Medulla oblongata (tissue), 1 donor: Measurements from ENCODE around the gene CWC27.
A peak's percentile ranks its signal among the peaks of the same experiment; 100 is the strongest.
"Not testable (repeated sequence)": the region's sequence is repeated elsewhere in the genome, so short reads cannot be mapped to it uniquely, and the experiment has no call there.

Experiments
- DNase-seq: peaks from one replicate; pipeline ENCODE4 v3.0.0-alpha.2; 2015; ENCODE audit errors: extremely low spot score

CWC27 gene

DNA sequence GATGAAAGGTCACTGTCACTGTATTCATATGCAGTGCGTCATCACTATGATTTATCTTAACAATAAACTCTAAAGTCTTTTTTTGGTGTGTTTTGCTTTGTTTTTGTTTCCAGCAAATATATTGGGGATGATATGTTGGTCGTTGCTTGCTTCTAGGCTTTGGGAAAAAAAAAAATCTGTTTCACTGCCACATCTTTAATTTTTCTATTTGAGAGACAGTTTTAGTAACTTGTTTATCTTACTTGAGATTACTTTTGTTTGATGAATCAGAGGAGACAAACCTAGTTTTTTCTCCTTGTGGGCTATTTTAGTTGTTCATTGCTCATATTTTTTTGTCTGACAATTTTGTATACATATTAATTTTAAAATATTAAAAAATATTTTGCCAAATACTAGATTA, 19.4 kb downstream of the CWC27 start:
- DNase-seq: no peak

DNA sequence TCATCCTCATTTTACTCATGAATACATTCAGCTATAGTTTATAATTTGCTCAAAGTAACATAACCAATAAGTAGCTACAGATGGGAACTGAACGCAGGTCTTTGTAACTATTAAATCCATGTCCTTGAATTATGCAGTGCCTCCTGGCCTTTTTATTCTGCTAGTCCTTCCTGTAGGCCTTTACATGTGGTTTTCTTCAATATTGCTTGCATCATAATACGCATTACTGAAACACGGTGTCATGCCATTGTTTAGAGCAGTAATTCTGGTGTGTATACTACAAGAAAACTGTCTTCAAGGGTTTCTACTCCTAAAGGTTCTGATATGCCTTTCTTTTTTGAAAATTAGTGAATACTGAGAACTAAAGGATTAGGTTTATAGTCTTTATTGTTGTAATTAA, 20.7 kb downstream of the CWC27 start:
- no peak for DNase-seq

DNA sequence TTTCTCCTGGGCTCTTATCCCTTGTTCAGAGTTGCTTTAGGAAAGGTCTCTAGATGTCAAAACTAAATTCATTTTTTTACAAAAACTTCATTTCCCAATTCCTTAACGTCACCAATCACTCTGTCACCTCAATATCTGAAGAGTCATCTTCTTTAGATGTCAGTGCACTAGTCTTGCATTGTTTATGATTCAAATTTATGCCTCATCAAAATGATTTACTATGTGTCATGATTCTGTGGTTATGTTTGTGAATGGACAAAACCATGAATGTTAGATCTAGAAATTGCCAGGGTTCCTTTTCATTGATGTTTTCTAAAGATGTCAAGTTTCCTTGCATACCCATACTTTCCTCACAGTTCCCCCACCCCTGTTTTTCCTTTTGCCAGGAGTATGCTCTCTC, 21.5 kb downstream of the CWC27 start:
- no peak for DNase-seq

DNA sequence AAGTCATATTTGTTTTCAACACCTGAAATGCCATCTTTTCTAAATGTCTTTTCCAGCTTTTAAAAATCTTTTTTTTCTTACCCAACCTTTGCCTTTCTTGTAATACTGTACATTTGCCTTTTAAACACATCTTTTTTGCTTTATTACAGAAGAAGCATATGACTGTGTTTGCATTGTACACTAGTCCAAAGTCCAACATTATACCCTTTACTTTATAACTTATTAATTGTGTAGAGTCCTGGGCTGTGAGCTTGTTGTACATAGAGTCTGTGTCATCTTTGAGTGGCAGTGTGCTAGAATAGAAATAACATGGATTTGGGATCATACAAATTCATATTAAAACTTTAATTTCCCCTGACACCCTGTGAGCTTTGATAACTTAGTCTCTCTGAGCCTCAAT, 23.7 kb downstream of the CWC27 start:
- DNase-seq: no peak

DNA sequence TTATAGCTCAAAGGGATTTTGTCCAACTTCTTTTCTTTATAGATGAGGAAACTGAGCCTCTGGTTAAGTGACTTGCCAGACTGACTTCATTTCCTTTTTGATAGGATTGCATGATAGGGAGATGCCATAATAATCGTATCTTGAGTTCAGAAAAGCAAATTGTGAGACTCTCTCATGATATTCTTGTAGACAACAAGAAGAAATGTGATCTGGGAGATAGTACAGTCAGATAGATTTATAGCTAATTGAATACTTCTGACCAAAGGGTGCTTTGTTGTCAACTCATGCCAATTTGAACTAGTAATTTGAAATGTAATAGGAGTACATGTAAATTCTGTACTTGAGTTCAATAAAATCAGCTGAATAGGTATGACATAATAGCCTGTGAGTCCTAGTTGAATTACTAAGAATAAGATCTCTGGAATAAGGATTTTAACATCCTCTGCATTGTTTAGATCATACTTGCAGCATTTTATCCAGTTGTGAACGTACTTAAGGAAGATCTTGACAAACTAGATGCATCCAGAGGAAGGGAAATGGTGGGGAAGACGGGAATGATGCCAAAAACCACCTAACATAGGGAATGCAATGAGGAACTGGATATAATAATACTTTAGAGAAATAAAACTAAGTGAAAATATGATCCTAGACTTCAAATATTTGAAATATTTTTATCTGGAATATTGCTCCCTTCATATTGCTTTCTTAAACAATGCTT, 25.5 kb downstream of the CWC27 start:
- no peak for DNase-seq

DNA sequence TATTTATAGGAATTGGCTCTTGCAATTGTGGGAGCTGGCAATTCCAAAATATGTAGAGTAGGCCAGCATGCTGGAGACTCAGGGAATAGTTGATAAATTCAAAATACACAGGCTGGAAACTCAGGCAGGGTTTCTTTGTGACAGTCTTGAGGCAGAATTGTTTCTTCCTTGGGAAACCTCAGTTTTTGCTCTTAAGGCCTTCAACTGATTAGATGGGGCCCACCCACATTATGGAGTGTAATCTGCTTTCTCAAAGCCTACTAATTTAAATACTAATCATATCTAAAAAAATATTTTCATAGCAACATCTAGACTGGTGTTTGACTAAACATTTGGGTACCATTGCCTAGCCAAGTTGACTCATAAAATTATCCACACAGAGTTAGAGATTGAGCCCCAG, 27.6 kb downstream of the CWC27 start:
- DNase-seq: no peak

DNA sequence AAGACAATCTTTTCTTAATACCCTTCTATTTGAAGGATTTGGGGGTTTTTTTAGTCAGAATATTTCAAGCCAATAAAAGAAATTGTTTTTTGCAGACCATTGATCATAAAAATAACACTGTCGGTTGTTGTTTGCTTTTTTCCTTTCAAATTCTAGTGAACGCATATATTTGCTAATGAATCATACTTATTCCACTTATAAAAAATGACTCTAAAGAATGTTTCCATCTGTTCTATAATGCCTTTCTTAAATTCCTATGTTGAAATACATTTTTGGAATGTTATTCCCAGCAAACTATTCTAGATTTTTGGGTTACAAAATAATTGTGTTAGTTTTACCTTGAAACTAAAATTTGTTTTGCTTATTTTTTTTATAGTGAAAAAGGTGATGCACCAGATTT, 32.2 kb downstream of the CWC27 start:
- no peak for DNase-seq

DNA sequence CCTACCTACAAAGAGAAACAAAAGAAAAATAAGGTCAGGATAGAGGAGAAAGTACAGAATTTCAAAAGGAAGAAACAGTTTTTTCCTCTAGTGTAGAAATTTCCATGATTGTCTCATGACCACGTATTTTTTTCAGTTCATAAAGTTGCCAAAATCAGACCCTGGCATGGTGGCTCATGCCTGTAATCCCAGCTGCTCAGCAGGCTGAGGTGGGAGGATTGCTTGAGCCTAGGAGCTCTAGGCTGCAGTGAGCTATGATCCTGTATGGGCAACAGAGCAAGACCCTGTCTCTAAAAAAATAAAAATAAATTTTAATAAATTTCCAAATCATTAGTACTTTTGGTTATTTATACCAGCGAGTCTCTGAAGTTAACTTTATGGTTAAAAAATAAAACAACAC, 37.8 kb downstream of the CWC27 start:
- no peak for DNase-seq

DNA sequence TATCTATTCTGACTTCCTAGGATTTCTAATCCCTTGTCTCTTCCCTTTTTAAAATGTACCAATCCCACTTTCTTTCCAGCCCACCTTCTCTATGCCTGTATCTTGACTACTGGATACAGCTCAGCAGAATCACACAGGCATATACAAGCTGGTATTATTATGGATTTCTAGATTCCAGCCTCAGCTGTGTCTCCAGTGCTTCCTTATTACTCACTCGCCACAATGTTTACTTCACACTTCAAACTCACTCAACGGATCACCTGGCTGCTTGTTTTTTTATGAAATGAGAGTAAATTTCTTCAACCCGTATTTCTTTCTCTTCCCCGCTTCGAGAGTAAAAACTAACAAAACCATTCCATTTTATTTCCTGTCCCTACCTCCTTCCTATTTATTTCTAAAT, 38.8 kb downstream of the CWC27 start:
- DNase-seq: no peak

DNA sequence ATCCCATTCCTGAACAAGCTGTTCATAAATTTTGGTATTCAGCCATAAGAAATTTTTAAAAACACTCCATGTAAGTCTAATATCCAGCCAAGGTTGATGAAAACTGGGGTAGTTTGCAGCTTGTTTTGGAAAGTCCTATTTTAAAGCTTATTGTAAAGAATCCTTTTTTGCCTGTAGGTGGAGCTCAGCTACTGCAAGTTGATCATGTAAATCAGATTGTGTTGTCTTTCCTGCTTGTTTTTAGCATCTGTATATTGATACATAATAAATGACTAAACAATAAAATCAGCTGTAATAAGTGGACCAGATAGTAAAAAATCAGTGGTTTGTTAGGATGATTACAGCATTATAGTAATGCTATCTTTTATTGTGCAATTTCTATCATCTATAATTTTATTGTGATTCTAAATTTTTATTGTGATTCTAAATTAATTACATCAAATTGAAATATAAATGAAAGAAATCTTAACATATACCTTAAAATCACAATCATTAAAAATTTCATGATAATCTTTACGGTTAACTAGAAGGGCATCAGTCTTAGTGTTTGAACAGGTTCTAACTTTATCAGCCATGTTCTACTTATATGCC, 42.4 kb downstream of the CWC27 start:
- peak; percentile 69 for DNase-seq

DNA sequence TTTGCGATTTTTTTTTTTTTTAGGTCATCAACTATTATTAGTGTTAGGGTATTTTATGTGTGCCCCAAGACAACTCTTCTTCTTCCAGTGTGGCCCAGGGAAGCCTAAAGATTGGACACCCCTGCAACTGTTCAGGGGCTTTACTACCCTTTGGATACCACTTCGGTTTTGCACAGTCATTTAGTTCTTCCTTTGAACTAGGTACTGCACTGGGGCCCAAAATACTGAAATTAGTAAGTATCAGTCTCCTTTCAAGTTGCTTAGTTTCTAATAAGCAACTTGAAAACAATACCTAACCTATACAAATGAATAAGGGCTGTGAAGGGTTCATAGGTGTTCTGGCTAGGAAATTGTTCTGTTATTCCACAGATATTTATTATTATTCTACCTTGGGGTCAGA, 45.3 kb downstream of the CWC27 start:
- no peak for DNase-seq

DNA sequence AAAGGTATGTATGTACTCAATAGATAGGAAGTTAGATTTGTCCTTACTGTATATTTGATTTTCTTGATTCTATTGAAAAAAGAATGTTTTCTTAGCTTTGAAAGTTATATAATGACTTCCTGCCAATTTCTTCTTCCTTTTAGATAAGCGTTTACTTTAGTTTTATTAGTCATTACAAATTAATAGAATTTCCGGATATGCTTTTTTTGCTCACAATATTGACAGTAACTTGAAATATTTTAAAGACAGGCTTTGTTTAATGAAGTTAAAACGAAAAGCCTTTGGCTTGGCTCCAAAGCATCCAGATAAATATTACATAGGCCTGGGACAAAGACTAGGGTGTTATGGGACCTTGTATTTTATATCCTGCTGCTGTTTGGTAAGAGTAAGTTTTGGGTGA, 49.5 kb downstream of the CWC27 start:
- no peak for DNase-seq

DNA sequence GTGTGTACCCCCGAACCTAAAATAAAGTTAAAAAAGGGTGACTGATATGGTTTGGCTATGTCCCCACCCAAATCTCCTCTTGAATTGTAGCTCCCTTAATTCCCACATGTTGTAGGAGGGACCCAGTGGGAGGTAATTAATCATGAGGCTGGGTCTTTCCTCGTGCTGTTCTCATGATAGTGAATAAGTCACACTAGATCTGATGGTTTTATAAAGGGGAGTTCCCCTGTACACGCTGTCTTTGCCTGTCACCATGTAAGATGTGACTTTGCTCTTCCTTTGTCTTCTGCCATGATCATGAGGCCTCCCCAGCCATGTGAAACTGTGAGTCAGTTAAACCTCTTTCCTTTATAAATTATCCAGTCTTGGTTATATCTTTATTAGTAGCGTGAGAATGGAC, 50.6 kb downstream of the CWC27 start:
- not testable (repeated sequence) for DNase-seq

DNA sequence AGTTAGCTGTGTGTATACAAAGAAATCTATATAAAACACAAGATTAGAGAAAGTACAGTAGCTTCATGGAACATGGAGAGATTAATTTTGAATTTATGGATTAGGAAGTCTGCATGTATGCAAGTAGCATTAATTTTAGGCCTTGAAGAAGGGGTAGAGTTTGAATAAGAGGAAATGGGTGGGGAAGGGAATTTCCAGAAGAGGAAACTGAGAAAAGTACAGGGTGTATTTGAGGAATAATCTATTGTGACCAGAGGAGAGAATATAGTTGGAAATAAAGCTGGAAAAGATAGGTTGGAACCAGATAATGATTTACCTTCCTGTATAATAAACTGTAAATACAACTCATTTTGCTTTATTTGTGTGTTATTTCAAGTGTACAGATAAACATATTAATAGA, 53.6 kb downstream of the CWC27 start:
- no peak for DNase-seq

DNA sequence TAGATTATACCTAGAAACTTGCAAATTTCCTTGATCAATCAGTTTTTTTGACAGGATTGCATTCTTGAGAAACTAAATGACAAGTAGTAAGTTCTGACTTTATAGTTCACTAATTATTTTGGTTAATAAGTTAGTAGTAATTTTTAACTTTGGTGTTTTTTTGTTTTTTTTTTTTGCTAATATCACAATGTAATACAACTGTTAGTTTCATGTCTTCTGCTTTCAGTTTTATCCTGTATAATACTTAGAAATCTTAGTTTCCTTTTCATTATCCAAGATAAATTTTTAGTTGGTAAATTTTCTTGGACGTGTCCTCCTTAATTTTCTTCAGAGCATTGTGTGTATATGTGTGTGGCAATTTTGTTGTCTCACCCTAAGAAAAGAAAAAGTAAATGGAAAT, 57.8 kb downstream of the CWC27 start:
- no peak for DNase-seq

DNA sequence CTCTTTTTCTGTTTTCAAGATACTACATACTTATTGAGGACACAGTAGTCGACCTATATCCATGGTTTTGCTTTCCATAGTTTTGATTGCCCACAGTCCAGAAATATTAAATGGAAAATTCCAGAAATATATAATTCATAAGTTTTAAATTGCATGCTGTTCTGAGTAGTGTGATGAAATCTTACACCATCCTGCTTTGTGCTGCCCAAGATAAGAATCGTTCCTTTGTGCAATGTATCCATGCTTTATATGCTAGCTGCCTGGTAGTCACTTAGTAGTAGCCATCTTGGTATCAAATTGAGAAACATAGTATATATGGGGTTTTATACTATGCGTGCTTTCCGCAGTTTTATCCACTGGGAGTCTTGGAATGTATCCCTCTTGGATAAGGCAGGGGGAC, 59.0 kb downstream of the CWC27 start:
- DNase-seq: no peak

DNA sequence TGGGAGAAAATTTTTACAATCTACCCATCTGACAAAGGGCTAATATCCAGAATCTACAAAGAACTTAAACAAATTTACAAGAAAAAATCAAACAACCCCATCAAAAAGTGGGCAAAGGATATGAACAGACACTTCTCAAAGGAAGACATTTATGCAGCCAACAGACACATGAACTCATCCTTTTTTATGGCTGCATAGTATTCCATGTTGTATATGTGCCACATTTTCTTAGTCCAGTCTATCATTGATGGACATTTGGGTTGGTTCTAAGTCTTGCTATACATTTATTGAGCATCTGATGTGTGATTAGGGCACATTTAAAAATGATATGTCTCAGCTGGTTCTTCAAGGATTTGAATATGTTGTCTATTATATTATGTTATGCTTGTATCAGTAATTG, 61.9 kb downstream of the CWC27 start:
- DNase-seq: not testable (repeated sequence)

DNA sequence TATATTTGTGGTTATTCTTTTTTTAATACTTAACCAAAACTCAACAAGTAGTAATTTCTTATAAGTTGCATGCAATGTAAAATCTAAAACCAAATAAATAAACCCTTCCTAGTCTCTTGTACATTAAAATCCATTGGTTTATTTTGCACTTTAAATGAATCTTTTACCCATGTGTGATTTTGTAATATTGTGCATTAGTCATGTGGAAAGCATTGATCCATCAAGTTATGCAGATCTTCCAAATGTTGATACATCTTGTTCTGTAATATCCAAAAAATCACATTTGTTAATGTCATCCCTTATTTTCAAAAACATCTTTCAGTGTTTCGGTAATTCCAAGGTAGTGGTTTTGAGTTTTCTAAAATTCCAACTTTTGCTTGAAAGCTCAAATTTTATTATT, 63.3 kb downstream of the CWC27 start:
- no peak for DNase-seq

DNA sequence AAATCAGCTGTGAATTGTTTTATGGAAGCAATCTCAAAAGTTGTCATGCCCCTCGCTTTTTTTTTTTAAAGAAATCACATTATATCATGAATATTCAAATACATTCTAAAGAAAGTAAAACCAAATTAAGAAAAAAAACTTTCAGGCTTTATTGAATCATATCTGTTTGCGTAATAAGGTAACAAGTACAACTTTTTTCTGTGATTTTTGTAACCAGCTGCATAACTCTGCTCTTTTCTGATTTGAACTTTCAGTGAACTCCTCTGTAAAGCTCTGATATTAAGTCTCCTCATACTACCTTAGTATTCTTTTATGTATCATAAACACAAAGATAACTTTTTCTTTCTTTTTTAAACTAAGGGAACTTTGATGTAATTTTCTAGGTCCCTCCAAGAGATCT, 65.3 kb downstream of the CWC27 start:
- DNase-seq: no peak

DNA sequence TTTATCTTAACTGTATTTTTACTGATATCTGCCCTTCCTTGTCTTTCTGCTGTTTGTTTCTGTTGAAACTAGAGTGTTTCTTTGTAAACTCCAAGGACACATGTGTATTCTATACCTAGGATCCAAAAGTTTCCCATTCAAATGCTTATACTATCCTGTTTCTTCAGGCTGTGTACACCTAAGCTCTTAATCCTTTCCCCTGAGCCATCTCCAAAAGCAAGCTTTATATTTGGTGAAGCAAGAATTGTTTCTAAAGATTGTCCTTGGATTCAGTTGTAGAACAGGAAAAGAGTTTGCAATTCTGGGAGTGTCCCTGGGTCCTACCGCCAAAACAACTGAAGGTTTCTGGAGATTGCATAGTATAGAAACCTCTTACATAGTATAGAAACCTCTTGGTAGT, 65.9 kb downstream of the CWC27 start:
- no peak for DNase-seq

DNA sequence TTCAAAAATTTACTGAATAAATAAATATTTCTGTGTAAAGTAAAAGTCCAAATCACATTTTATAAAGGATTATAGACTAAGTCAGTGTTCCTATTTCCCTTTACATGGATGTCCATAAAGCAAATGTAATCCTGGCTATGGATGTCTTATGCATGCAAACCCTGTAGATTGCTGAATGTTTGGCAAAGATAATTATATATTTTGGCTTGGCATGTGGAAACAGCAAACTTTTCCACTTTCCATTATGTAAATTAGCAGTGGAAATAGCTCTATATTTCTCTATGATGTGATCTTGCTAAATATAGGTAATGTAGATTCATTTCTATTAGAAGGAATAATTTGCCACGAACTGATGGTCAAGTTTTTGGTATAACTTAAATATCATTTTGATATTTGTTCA, 66.5 kb downstream of the CWC27 start:
- DNase-seq: no peak

DNA sequence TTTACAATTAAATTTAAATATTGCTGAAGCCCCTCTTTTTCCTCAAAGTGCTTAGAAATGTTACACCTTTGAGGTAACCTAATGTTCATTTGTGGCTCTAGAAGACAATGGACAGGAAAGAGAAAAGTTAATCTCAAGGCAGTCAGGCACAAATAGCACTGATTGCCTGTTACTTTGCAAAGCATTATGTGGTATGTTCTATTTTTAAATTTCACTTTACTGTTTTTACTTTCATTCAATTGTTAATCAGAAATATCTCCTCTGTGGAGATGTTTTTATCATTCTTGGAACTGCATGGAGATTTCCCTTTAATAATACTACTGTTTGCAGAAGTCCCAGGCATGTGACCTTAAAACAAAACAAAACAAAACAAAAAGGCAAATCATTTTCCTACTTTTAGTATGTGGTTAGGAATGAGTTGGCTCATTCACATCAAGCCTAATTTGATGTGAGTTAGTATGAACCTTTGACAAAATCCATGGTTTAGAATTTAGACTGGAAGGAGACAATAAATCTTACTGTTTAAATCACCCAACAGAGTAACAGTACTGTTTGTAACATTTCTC, 67.5 kb downstream of the CWC27 start:
- no peak for DNase-seq

DNA sequence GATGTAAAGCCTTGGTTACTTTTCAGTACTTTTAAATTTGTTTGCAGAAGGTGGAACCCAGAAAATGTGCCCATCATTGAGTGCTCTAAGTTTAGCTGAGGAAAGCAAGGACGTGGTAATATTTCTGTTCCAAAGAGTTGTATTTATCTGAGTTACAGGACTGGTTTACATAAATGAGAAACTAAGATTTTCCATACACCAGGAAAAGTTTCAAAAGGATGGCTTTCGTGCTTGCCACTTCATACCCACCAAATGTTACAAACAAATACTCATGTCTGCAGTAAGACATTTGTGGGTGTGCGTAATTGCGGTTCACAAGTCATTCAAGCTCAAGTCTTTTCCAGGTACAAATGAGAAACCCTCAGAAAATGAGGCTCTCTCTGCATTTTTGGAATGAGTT, 68.1 kb downstream of the CWC27 start:
- no peak for DNase-seq

DNA sequence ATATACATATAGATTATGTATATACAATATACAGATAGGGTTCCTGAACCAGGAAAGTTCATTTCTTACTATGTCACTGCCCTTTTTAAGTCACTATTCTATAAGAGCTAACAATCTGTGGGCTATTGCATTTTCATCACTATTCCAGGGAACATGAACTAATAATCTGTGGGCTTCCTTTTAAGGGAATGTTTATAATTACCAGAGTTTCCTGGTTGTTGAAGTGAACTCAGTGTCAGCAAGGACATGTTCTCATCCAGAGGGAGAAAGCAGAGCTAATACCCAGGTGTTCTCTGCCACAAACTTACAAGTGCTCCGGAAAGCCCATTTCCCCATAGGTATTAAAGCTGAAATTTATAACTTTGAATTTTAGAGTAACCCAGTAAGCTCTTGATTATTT, 69.6 kb downstream of the CWC27 start:
- DNase-seq: no peak
